ENCODE data around the gene ANKIB1.

DNA sequence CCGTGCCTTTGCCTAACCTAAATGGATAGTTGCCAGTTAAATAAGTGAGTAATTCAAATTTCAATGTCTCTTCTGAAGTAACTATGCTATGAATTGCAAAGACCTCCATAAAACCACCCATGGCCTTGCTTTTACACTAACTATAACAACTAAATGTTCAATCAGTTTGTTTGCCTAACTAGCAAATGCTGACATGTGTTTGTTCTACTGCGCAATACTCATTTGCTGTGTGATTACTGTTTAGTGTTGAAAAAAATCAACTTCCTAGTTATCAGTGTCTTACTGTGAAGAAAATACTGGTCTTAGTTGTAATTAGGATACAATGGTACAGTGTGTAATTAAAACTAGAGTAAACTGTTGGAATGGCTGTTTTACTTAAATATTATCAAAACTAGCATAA, 154.2 kb downstream of the ANKIB1 start:
- TF ChIP-seq, protein P1, sequence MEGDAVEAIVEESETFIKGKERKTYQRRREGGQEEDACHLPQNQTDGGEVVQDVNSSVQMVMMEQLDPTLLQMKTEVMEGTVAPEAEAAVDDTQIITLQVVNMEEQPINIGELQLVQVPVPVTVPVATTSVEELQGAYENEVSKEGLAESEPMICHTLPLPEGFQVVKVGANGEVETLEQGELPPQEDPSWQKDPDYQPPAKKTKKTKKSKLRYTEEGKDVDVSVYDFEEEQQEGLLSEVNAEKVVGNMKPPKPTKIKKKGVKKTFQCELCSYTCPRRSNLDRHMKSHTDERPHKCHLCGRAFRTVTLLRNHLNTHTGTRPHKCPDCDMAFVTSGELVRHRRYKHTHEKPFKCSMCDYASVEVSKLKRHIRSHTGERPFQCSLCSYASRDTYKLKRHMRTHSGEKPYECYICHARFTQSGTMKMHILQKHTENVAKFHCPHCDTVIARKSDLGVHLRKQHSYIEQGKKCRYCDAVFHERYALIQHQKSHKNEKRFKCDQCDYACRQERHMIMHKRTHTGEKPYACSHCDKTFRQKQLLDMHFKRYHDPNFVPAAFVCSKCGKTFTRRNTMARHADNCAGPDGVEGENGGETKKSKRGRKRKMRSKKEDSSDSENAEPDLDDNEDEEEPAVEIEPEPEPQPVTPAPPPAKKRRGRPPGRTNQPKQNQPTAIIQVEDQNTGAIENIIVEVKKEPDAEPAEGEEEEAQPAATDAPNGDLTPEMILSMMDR (conservative IDR thresholded peaks at IDR 0.05; ENCODE audit: low read length): no peak
- no peak for TF ChIP-seq EZH2phosphoT487 (IDR thresholded peaks at IDR 0.05; ENCODE audit: borderline replicate concordance)

All from Loucy (cell line).